ENCODE measurements around the gene PROB1.
"Not testable (repeated sequence)": the region's sequence is repeated elsewhere in the genome, so short reads cannot be mapped to it uniquely, and the experiment has no call there.

Gene PROB1

DNA sequence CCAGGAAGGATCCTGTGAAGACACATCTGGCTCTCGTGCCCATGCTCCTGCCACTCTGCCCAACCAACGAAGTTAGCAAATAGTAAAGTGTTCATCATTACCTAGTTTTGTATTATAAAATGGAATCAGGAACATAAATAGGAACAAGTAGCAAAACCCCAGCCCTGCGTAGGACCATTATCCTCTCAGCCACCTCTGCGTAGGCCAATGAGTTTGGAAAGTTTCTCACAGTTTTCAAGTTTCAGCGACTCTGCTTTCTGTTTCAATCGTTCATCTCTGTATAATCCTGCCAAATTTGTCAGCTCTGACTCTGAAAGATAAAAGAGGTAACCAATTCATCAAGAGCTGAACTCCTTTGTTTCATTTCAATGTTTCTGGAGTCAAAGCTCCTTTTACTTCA is 19.1 kb upstream of the PROB1 start:
- DNase-seq, result no peak

DNA sequence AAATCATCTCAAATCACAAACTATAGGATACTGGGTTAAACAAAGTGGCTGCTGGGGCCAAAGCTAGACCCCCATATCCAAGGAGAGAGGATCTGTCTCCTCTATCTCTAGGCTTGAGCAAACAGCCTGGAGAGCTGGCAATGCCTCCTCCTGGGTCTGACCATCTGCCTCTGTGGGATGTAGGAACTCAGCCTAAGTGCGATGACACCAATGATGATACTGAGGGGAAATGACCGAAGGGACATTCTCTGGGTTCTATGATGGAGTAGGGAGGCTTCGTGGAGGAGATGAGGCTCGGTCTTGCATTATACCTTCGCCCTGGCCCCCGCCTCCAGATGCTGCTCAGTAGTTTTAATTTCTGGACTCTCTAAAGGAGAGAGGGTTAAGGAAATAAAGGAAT is 18.2 kb upstream of the PROB1 start:
- DNase-seq, result no peak

DNA sequence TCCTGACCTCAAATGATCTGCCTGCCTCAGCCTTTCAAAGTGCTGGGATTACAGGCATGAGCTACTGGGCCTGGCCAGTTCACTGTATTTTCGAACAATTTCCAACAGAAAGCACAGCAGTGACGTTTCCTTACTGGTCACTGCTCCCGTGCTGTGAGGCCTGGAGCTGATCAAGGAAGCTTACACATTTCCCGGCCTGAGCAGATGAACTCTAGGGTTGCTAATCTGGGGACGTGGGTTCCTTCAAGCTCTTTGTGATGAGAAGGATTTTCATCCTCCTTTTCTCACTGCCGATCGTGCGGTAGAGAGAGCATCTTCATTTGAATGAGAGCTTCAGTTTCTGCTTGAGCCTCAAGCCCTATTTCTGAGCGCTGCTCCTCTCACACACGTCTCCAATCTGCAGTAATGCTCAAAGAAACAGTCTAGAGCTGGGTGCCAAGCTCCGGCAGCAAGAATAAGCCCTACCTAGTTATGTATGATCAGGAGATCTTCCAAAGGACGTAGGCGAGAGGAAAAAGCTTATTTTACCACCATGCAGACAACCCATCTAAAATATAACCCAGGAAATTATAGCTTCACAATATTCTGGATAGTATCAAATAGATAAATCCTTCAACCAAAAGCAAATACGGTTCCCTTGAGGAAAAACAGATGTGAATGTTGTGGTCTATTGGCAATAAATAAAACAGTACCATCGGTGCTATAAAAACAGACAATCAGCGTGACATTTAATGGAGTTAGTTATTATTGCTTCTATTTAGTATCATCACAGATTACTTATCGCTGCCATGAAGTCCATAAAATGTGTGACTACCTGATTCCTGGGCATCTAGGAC is 16.3 kb upstream of the PROB1 start:
- DNase-seq, result no peak

DNA sequence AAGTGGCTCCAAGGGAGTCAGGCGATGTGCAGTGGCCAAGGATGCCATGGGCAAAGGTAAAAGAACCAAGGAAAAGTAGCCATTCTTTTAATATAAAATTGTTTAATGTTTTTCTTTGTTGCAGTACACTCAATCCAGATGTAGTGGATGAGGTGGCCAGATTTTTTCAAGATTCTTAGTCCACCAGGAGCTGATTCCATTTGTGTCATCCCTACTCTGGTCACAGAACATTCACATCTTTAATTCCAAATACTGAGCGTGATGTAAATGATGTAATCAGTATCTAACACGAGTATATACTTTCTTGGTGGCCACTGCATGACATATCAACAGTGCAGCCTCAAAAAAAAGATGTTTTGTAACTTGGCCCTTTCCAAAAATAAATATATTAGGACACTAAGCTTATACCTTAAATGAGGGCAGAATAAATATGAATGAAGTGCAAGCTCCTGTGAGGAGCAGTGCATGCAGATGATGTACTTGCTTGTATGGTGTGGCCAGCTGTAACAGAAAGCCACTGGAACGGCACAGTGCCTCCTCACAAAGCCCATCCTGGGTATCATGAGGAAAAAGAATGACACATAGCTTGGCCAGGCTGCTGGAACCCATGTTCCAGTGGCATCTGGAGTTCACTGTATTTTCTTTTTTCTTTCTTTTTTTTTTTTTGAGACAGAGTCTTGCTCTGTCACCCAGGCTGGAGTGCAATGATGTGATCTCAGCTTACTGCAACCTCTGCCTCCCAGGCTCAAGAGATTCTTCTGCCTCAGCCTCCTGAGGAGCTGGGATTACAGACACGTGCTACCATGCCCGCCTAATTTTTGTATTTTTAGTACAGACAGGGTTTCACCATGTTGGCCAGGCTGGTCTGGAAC is 15.5 kb upstream of the PROB1 start:
- no peak for DNase-seq

DNA sequence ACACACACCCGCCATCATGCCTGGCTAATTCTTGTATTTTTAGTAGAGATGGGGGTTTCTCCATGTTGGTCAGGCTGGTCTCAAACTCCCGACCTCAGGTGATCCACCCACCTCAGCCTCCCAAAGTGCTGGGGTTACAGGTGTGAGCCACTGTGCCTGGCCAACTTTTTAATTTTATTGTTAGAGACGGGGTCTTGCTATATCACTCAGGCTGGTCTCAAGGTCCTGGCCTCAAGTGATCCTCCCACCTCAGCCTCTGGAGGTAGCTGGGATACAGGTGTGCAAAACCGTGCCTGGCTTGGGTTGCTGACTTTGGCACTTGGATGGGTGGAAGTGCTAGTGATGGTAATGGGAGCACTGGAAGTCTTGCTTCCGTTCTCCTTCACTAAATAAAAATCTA is 14.2 kb upstream of the PROB1 start:
- DNase-seq, result not testable (repeated sequence)

DNA sequence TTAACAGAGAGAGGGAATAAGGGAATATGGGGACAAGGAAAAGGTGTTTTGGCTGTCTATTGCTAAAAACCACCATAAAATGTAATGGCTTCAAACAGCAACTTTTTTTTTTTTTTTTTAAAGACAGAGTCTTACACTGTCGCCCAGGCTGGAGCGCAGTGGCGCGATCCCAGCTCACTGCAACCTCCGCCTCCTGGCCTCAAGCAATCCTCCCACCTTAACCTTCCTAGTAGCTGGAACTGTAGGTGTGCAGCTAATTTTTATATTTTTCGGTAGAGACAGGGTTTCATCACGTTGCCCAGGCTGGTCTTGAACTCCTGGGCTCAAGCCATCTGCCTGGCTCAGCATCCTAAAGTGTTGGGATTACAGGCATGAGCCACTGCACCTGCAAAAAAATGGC is 13.3 kb upstream of the PROB1 start:
- no peak for DNase-seq

DNA sequence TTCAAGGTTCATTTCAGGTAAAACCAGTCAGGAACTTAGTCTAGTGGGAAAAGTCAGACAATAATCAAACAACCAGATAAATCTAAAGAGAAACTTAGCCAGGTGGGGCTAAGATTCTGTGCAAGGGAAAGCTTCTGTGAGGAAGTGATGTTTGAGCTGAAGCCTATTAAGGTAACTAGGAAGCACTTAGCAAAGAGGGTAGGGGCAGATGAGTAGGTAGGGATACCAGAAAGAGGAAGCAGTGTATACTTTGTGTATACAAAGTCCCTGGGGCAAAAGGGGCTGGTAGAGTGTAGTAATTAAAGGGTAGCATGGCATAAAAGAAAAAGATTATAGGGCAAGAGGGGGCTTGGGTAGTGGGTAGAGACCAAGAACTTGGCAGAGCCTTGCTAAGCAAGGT is 12.6 kb upstream of the PROB1 start:
- DNase-seq, result no peak

DNA sequence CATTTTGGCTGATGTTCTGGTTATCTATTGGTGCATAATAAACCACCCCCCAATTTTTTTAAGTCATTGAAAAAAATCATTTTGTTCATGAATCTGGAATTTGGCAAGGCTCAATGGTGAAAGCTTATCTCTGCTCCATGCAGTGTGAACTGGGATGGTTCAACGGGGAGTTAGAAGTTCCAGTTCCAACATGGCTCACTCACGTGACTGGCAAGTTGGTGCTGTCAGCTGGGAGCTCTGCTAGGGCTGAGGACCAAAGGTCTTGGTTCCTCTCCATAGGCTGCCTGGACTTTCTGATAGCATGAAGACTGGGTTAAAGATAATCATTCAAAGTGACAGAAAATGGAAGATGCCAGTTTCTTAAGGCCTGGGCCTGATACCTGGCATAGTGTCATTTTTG is 12.1 kb upstream of the PROB1 start:
- DNase-seq, result no peak

DNA sequence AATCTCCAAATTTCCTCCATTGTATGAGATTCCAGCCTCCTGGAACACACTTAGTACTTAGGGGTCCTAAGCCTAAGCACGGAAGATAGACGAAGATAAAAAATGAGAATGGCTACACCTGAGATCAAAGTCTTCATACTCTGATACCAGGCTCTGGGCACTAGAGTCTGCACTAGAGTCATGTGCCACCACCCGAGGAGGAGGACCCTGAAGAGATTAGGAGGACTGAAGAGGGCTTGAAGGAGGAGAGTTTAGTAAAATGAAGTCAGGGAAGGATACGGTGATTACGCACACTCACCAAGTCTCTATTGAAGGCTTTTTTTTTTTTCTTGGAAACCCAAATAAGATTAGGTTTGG is 9.6 kb upstream of the PROB1 start:
- no peak for DNase-seq

DNA sequence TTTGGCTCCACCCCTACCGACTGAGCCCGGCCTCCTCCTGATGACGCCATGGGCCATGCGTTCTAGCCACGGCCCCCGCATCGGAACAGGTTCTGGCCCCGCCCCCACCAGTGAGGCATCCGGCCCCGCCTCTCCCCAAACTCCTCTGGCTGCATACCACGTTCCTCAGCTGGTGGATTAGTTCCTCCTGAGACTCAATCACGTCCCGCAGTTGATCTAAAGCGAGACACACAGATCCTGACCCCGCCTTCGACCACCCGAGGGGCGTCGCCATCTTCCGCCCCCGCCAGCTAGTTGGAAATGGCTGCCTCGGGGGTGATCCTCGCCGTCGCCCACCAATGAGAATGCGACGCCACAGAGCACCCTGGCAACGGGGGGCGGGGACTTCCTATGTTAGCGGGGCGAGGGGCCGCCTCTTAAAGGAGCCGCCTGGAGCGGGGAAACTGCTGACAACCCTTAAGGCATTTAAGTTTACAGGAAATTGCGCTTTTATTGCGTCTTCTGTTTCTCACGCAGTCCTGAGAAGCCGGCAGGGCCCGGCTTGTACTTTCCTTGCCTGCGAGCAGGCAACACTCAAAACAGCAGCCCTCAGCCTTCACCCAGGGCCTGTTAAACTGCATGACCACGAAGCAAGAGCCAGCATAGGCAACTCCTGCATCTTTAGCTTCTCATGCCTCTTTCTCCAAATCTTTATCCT is 9.0 kb upstream of the PROB1 start, which contains the start of gene SPATA24:
TSS of gene SPATA24 (minus strand) at position 303 of the 697 bp plus-strand sequence. CDS start at position 274, 29 bp downstream.
- DNase-seq, result peak; percentile 97

DNA sequence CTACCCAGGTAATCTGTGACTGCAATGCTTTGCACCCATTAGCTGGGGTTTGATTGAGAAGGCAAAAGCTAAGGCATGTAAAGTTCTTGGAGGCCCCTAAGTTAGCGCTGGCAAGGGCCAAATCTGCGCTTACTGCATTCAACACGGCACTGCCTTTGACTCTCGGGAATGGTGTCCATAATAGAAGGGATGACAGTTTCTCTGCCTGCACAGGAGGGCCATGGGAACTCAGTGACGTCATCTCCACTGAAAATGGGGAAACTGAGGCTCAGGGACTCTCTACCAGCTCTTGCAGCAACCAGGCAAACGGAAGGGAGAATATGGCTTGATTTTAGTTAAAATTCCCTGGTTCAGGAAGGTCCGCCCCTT is 8.5 kb upstream of the PROB1 start:
- DNase-seq, result no peak

DNA sequence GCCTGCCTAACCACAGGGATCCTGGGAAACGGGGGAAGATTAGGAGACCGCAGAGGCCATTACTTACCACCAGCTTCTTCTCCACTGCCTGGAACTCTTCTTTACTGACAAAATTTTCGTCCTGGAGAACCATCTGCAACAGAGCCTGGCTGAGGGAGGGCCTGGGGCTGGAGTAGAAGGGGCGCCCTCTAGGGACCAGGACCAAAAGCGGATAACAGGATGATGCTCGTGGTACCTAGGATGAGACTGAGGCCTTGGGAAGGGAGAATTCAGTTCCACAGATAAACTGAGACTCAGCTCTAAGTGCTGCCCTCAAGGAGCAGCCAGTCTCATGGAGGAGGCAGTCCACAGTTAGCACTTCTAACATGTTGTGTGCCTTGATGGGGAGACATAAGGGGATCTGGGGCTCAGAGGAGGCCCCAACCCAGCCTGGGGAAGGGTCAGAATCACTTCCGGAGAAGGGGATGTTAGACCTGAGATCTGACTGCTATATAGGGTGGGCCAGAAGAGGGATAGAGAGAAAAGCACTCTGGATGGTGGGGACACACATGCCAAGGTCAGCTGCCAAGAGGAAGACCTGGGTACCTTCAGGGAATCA is 7.8 kb upstream of the PROB1 start:
- DNase-seq, result no peak

DNA sequence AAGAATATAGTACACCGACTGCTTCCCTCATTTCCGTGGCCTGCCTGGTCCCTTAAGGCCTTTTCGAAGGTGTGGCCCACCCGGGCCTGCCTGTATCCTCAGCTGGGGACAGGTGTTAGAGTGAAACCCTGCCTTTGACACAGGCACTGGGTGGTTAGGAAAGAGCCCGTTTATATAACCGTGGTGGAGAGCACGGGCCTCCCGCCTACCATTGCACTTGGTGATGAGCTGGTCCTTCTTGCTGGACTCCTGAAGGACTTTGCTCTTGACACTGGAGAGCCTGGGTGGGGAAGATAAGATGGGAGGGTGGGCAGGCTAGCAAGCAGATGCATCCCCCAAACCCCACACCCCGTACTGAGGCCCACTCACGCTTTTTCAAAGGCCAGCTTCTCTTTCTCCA is 6.6 kb upstream of the PROB1 start:
- DNase-seq, result no peak

DNA sequence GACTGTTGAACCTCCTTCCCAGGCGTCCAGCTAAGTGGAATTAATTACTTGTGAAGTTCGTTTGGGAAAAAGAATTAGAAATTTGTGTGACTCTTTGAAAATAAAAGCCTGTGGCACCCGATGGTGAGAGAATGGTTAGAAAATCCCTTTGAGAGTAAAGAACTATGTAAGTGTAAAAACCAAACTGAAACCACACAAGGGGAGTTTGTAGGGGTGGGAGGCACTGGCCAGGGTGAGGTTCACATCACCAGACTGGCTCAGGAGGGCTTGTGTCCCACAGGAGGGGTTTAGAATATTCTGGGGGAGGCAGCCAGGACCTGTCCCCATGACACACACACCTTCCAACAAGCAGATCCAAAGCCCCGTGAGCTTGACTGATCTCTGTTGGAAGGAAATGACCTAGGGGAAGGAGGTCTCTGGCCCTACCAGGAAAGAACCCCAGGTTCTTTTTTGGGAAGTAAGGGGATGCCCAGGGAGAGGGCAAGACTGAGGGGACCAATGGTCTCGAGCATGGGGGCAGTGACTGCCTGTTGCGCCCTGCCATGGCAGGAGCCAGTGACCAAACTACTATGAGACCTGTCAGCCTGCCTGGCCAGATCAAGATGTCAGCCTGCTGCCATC is 4.7 kb upstream of the PROB1 start:
- DNase-seq, result no peak

DNA sequence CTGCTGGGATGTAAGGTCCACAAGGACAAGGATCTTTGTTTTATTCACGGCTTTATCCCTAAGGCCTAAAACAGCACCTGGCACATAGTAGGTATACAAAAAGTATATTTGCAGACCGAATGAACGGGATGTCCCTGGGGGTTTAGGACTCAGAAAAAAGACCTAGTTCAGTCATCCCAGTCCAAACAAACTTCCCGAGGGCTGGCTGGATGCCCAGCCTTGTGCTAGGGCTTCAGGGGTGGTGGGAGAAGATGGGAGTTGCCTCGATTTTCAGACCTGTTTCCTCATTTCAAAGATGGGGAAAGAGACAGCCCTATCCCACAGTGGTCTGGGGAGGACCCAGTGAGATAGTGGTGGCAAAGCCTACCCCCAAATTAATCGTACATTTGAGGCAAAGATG is 3.0 kb upstream of the PROB1 start:
- no peak for DNase-seq

DNA sequence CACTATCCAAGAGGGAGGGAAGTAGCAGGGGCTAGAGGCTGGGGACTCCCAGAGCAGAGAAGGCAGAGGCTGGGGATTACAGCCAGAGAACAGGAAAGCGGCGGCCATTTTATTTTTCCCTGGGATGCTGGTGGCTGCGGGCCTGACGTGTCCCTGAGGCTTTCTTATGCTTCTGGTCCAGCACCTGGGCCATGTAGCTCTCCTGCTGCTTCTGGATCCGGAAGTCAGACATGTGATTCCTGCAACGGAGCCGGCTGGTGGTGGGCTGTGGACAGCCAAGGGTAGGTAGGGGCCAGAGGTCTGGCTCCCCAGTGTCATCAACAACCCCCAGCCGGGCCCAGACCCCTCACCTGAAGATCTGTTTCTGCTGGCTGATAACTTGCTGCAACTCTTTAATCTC is 1.8 kb upstream of the PROB1 start:
- DNase-seq, result no peak

DNA sequence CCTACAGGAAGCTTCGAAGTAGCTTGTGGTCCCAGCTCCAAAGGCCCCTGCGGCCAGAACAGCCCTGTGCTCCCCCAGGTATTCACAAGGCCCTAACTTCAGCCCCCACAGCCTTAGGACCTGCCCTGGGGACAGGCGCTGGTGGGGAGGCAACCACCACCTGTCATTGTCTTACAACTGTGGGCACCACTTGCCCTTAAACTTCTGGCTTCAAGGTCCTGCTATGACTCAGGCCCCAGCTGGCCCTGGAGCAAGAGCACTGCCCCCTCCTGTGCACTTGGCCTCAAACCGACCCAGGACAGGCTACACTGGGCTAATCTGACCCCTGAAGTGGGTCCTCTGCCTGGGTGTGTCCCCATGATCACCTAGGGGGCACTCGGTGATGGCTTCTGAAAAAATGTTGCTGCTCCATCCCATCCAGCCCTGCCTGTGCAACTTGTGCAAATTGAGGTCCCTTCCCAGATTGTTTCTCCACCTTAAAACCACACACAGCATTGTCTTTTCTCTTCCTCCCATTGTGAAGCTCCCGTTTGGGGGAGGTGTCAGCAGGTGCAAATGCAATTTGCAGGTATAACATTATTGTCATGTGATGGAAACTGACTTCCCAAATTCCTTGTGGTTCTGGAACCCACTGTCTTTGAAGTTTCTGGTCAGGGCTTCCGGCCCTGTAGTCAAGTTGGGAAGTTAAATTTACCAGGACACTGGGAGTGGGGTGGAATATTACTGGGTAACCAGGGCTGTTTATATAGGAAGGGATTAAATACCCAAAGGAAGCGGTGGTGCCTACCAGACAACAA is 1.1 kb upstream of the PROB1 start:
- DNase-seq, result no peak

DNA sequence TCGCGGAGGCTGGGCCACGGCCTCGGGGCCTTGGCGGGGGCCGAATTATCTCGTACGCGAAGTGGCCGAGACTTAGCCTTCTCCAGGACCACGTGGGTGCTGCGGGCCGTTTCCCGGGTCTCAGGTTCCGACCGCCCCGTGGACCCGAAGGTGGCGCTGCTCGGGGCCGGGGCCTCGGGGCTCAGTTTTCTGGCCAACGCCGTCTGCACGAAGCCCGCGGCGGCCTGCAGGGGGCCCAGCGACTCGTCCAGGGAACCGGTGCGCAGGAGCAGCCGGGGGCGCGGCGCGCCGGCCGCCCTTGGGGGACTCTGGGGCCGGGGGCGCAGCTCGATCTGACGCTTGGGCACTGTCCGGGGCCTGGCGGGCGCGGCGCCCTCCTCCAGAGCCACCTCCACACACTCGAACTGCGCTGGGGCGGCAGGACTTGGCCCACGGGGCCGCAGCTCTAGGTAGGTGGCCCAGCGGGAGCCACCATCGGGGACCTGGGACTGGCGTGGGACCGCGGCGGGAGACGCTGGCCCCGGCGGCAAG is 716 bp downstream of the PROB1 start:
- DNase-seq, result no peak

DNA sequence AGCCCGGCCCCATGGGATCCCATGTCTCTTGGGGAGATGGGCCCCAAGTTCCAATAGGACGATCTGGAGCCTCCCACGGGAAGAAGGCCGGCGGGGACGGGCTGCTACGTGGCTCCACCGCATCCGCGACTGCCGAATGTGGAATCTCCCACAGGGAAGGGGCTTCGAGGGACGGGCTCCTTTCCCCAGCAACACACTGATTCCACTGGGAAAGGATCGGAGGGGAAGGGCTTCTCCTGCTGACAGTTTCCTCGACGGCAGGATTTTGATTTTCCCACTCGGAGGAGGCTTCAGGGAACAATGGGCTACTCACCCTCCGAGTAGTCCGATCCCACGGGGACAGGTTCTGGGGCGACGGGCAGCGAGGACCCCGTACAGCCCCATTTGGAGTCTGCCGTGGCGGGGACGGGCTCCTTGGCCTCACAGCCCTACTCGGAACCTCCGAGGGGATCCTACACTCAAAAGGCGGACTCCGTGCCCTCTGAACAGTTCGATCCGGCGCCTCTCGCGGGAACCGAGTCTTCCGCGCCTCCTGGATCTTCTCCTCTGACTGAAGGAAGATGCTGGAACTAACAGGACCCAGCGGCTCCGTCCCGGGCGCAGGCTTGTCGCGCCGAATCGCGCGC is 1.3 kb downstream of the PROB1 start:
- DNase-seq, result no peak

DNA sequence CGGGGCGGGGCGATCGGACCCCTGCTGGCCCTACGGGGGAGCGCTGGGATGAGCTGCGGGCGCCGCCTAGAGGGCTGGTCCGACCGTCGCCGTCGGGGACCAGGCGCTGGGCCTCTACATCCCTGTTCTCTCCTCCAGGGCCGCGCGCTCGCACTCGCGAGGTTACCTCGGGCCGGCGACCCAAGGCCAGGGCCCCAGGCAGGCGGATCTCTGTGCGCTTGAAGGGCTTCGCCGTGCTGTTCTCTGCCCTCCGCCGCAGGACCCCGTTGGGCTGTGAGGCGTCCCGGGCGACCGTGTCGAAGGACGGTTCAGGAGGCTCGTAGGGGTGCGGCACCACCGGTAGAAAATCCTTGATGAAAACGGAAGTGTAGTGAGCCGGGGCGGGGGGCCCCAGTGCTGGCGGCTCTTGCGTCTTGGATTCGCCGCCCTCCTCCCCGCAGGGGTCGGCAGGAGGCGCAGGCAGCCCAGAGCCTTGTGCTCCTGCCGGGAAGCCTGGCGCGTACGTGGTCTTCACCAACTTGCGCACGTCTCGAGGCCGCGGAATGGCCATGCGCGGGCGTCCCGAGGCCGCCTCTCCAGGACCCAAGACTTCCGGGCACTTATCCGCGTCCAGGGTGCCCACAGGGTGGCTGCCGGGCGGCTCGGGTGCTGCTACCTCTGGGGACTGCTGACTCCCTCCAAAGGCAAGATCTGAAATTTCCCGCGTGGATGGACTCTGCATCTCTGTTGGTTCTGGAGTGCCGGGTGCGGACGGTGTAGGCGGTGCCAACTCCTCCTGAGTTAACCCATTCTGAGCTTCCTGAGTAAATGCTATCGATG is 2.0 kb downstream of the PROB1 start:
- DNase-seq, result peak; percentile 55
